CD4-positive, alpha-beta memory T cell (primary cell): ENCODE measurements around the gene EIPR1. TPM values are rescaled to one million over a fixed set of nuclear protein-coding genes. Genes with fewer than 3 reads are reported as not detected.
A peak's percentile ranks its signal among the peaks of the same experiment; 100 is the strongest.

ENCODE experiments used
- CTCF ChIA-PET: fragments of 350-600 bp; sonication (Branson Sonifier 250); formaldehyde crosslinking; loops from one replicate; lab custom pipeline; 2021; ENCODE audit warnings: inconsistent platforms; ENCODE audit not compliant: partially characterized antibody; lab: Charles Lee
- POLR2A ChIA-PET: fragments of 350-600 bp; sonication (Branson Sonifier 250); formaldehyde crosslinking; loops from one replicate; lab custom pipeline; 2021; ENCODE audit not compliant: partially characterized antibody; lab: Charles Lee
- DNase-seq, 5 donors: peaks; one replicate each; pipeline versions ENCODE4 v3.0.0 to v3.0.0-alpha.2; 2020 to 2022; ENCODE audit warnings: mixed read lengths in 1 of 5
- H3K27ac ChIP-seq: one replicate; pipeline ENCODE4 v1.7.0; 2013; ENCODE audit warnings: low read depth, low read length
- H3K27me3 ChIP-seq: 2 replicates; pipeline ENCODE4 v1.7.0; 2013; ENCODE audit warnings: mild to moderate bottlenecking, low read length, moderate library complexity; ENCODE audit not compliant: insufficient read depth
- H3K36me3 ChIP-seq: 2 replicates; pipeline ENCODE4 v1.7.0; 2013; ENCODE audit warnings: mild to moderate bottlenecking, low read length, moderate library complexity; ENCODE audit not compliant: insufficient read depth
- H3K4me1 ChIP-seq: 2 replicates; pipeline ENCODE4 v1.7.0; 2013; ENCODE audit warnings: mild to moderate bottlenecking, low read length, moderate library complexity; ENCODE audit not compliant: insufficient read depth
- H3K4me3 ChIP-seq, 2 donors: one replicate each; pipeline ENCODE4 v1.7.0; 2013; ENCODE audit warnings: low read length in 2 of 2, mild to moderate bottlenecking in 1 of 2
- H3K9me3 ChIP-seq, 2 donors: one replicate each; pipeline ENCODE4 v1.7.0; 2013; ENCODE audit warnings: low read length in 2 of 2, control low read depth in 1 of 2; ENCODE audit not compliant: control insufficient read depth in 1 of 2
- H3K27ac Mint-ChIP-seq, 7 donors: one replicate each; pipeline ENCODE4 v1.8.0; 2020 to 2021; ENCODE audit warnings: mixed read lengths in 7 of 7, mild to moderate bottlenecking in 6 of 7, inconsistent platforms in 3 of 7, moderate library complexity in 3 of 7
- H3K27me3 Mint-ChIP-seq, 2 donors: one replicate each; pipeline ENCODE4 v1.8.0; 2020 to 2021; ENCODE audit warnings: mixed read lengths in 2 of 2
- H3K36me3 Mint-ChIP-seq, 2 donors: one replicate each; pipeline ENCODE4 v1.8.0; 2020 to 2021; ENCODE audit warnings: mixed read lengths in 2 of 2, inconsistent platforms in 1 of 2, mild to moderate bottlenecking in 1 of 2
- H3K4me1 Mint-ChIP-seq, 4 donors: one replicate each; pipeline ENCODE4 v1.8.0; 2020 to 2021; ENCODE audit warnings: mixed read lengths in 4 of 4, mild to moderate bottlenecking in 1 of 4
- H3K4me3 Mint-ChIP-seq, 8 donors: one replicate each; pipeline ENCODE4 v1.8.0; 2020 to 2021; ENCODE audit warnings: mixed read lengths in 8 of 8, mild to moderate bottlenecking in 7 of 8, moderate library complexity in 6 of 8, inconsistent platforms in 3 of 8
- H3K9me3 Mint-ChIP-seq, 8 donors: one replicate each; pipeline ENCODE4 v1.8.0; 2020 to 2021; ENCODE audit warnings: mixed read lengths in 8 of 8, mild to moderate bottlenecking in 5 of 8, inconsistent platforms in 3 of 8, moderate library complexity in 1 of 8
- intact Hi-C: fragments of 100-400 bp; cut with micrococcal nuclease; formaldehyde crosslinking; loops from one replicate; pipeline ENCODE4 v1.15.1; 2023
- polyA plus RNA-seq, 2 donors: library from polyadenylated mRNA; unstranded; fragments of 300-500 nt; fragmentation: Illumina TruSeq; gene quantifications; one replicate each; pipeline ENCODE4 v1.2.3, GENCODE V29; 2021
- total RNA-seq, 2 experiments: library from RNA; stranded (reverse); gene quantifications; one replicate each; pipeline ENCODE4 v1.2.3, GENCODE V29; 2021

The EIPR1 gene
- total and polyA plus RNA-seq, 4 experiments from 2014 or later, result 18.2 to 48.0 (median 26.2) TPM

DNA sequence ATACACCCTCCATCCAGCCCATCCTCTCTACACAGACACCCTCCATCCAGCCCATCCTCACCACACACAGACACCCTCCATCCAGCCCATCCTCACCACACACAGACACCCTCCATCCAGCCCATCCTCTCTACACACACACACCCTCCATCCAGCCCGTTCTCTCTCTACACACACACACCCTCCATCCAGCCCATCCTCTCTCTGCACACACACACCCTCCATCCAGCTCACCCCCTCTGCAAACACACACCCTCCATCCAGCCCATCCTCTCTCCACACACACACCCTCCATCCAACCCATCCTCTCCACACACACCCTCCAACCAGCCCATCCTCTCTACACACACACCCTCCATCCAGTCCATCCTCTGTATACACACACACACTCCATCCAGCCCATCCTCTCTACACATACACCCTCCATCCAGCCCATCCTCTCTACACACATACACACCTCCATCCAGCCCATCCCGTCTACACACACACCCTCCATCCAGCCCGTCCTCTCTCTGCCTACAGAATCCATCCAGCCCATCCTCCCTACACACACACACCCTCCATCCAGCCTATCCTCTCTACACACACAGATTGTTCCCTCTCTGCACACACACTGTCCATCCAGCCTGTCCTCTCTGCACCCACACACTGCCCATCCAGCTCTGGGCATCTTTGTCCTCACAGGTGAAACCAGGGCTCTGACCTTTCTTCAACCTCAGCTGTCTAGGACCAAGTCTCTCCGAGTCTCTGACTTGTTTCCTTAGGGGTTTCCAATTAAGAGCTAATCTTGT, 81.2 kb downstream of the EIPR1 start:
- H3K27ac ChIP-seq, result no peak overlapping the region
- no peaks in the 10 kb centered on the region for H3K4me1 ChIP-seq
- POLR2A ChIA-PET, result no interaction called here
- Mint-ChIP-seq H3K4me1 (peaks cover 2 to 17% (median 6%) of the 10 kb centered on the region in 4 donors), H3K27ac (no peak overlapping the region), H3K36me3 (peaks cover 15 to 16% of the 10 kb centered on the region in 2 donors), H3K4me3 (no peak overlapping the region), H3K9me3 (peaks cover 0 to 1% (median 0%) of the 10 kb centered on the region in 8 donors), H3K27me3 (no peaks in the 10 kb centered on the region)
- H3K36me3 ChIP-seq, result no peaks in the 10 kb centered on the region
- H3K27me3 ChIP-seq, result no peaks in the 10 kb centered on the region
- no peaks in the 10 kb centered on the region for H3K9me3 ChIP-seq
- no peak overlapping the region for H3K4me3 ChIP-seq
- CTCF ChIA-PET, result interaction anchor here (1.6 kb wide), 1 partner anchor 9 kb away, joined by 3 read pairs; no protein-coding TSS in a partner anchor
- DNase-seq, result no peak
- intact Hi-C loops, result no loop called here

DNA sequence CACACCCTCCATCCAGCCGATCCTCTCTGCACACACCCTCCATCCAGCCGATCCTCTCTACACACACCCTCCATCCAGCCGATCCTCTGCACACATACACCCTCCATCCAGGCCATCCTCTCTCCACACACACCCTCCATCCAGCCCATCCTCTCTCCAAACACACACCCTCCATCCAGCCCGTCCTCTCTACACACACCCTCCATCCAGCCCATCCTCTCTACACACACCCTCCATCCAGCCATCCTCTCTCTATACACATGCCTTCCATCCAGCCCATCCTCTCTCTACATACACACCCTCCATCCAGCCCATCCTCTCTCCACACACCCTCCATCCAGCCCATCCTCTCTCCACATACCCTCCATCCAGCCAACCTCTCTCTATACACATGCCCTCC, 83.1 kb downstream of the EIPR1 start:
- Mint-ChIP-seq H3K9me3 (peaks cover 0 to 2% (median 0%) of the 10 kb centered on the region in 8 donors), H3K27ac (no peak overlapping the region), H3K36me3 (peaks cover 8 to 21% of the 10 kb centered on the region in 2 donors), H3K4me3 (no peak overlapping the region), H3K4me1 (peaks cover 2 to 21% (median 6%) of the 10 kb centered on the region in 4 donors), H3K27me3 (no peaks in the 10 kb centered on the region)
- Histone ChIP-seq H3K4me1 (no peaks in the 10 kb centered on the region), H3K27ac (no peak overlapping the region), H3K27me3 (no peaks in the 10 kb centered on the region), H3K36me3 (no peaks in the 10 kb centered on the region), H3K4me3 (no peak overlapping the region), H3K9me3 (no peaks in the 10 kb centered on the region)
- intact Hi-C loops, result no loop called here
- POLR2A ChIA-PET, result no interaction called here
- no peak for DNase-seq
- CTCF ChIA-PET, result no interaction called here

GRCh38 chr2:3294069-3294468, 83.5 kb downstream of the EIPR1 start:
- H3K27me3 Mint-ChIP-seq, result no peaks in the 10 kb centered on the region
- H3K27ac Mint-ChIP-seq, result no peak overlapping the region
- ChIA-PET CTCF (no interaction called here), POLR2A (no interaction called here)
- no peak overlapping the region for H3K27ac ChIP-seq
- peaks cover 9 to 20% of the 10 kb centered on the region in 2 donors for H3K36me3 Mint-ChIP-seq
- intact Hi-C loops, result no loop called here
- H3K9me3 ChIP-seq, result no peaks in the 10 kb centered on the region
- H3K27me3 ChIP-seq, result no peaks in the 10 kb centered on the region
- peaks cover 2 to 20% (median 6%) of the 10 kb centered on the region in 4 donors for H3K4me1 Mint-ChIP-seq
- no peak overlapping the region for H3K4me3 ChIP-seq
- no peaks in the 10 kb centered on the region for H3K4me1 ChIP-seq
- H3K36me3 ChIP-seq, result no peaks in the 10 kb centered on the region
- no peak for DNase-seq
- H3K9me3 Mint-ChIP-seq, result peaks cover 0 to 2% (median 0%) of the 10 kb centered on the region in 8 donors
- H3K4me3 Mint-ChIP-seq, result no peak overlapping the region

- no peaks in the 10 kb centered on the region for H3K4me1 ChIP-seq
- H3K27me3 Mint-ChIP-seq, result no peaks in the 10 kb centered on the region
- ChIA-PET POLR2A (no interaction called here), CTCF (no interaction called here)
- no peak overlapping the region for H3K27ac Mint-ChIP-seq
- peaks cover under 1 to 15% (median 3%) of the 10 kb centered on the region in 4 donors for H3K4me1 Mint-ChIP-seq
- H3K27me3 ChIP-seq, result no peaks in the 10 kb centered on the region
- peaks cover 0 to 2% (median 0%) of the 10 kb centered on the region in 8 donors for H3K9me3 Mint-ChIP-seq
- DNase-seq, result no peak
- H3K4me3 Mint-ChIP-seq, result no peak overlapping the region
- H3K36me3 Mint-ChIP-seq, result peaks cover 7 to 13% of the 10 kb centered on the region in 2 donors
- no peak overlapping the region for H3K4me3 ChIP-seq
- H3K36me3 ChIP-seq, result no peaks in the 10 kb centered on the region
- H3K27ac ChIP-seq, result no peak overlapping the region
- intact Hi-C loops, result no loop called here
- H3K9me3 ChIP-seq, result no peaks in the 10 kb centered on the region
These were observed 84.4 kb downstream of the EIPR1 start for GRCh38 chr2:3293221-3293620.

DNA sequence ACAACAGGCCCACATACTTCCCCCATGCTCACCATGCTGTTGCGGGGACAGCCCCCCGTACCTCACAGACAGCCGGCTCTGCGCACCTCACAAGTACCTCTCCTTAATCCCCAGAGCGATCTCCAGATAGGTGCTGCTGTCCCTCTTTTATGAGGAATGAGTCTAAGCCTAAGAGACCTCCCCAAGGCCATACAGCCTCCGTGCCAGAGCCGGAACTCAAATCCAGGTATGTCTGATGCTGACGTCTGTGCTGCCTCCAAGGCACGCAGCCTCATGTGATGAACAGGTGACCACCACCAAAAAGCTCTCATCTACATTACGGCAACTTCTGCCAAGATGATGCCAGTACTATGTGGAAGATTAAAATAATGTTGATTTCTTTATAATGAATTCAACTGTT, 85.2 kb downstream of the EIPR1 start:
- POLR2A ChIA-PET, result no interaction called here
- CTCF ChIA-PET, result no interaction called here
- Histone ChIP-seq H3K27me3 (no peaks in the 10 kb centered on the region), H3K4me3 (no peak overlapping the region), H3K4me1 (no peaks in the 10 kb centered on the region), H3K36me3 (no peaks in the 10 kb centered on the region), H3K27ac (no peak overlapping the region), H3K9me3 (no peaks in the 10 kb centered on the region)
- intact Hi-C loops, result no loop called here
- Mint-ChIP-seq H3K4me1 (peaks cover 0 to 14% (median 3%) of the 10 kb centered on the region in 4 donors), H3K27ac (peak overlapping the region in 4 of 7 donors; percentile 9 to 64 (median 52)), H3K36me3 (peaks cover 7 to 13% of the 10 kb centered on the region in 2 donors), H3K4me3 (no peak overlapping the region), H3K9me3 (peaks cover 0 to 4% (median 0%) of the 10 kb centered on the region in 8 donors), H3K27me3 (no peaks in the 10 kb centered on the region)
- DNase-seq, result no peak

- Histone ChIP-seq H3K36me3 (no peaks in the 10 kb centered on the region), H3K4me3 (no peak overlapping the region), H3K4me1 (no peaks in the 10 kb centered on the region), H3K9me3 (no peaks in the 10 kb centered on the region), H3K27me3 (no peaks in the 10 kb centered on the region), H3K27ac (no peak overlapping the region)
- Mint-ChIP-seq H3K27ac (peak overlapping the region in 2 of 7 donors; percentile 3 to 64), H3K27me3 (no peaks in the 10 kb centered on the region), H3K4me1 (peaks cover 0 to 15% (median 7%) of the 10 kb centered on the region in 4 donors), H3K36me3 (peaks cover 7 to 13% of the 10 kb centered on the region in 2 donors), H3K9me3 (peaks cover 0 to 6% (median 0%) of the 10 kb centered on the region in 8 donors), H3K4me3 (no peak overlapping the region)
- CTCF ChIA-PET, result no interaction called here
- intact Hi-C loops, result no loop called here
- POLR2A ChIA-PET, result no interaction called here
- DNase-seq, result no peak
These were observed 85.9 kb downstream of the EIPR1 start for GRCh38 chr2:3291750-3292149.

DNA sequence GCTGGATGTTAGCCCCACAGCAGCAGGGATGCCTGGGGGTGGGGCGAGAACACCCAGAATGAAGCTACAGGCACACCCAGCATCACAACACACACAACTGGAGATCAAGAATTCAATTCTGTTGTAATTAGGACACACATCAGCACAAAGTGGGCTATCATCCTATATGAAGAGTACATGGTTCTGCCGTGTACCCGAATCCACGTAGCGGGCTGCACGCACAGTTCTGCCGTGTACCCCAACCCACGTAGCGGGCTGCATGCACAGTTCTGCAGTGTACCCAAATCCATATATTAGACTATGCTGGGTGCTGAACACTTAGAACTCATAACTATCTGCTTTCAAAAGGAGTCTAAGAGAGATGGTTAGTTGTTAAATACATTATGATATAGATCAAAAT, 86.5 kb downstream of the EIPR1 start:
- Mint-ChIP-seq H3K36me3 (peaks cover 7 to 13% of the 10 kb centered on the region in 2 donors), H3K4me3 (no peak overlapping the region), H3K27me3 (no peaks in the 10 kb centered on the region), H3K4me1 (peaks cover 0 to 15% (median 7%) of the 10 kb centered on the region in 4 donors), H3K27ac (no peak overlapping the region), H3K9me3 (peaks cover 0 to 6% (median 0%) of the 10 kb centered on the region in 8 donors)
- intact Hi-C loops, result no loop called here
- Histone ChIP-seq H3K4me1 (no peaks in the 10 kb centered on the region), H3K36me3 (no peaks in the 10 kb centered on the region), H3K27me3 (no peaks in the 10 kb centered on the region), H3K4me3 (no peak overlapping the region), H3K27ac (no peak overlapping the region), H3K9me3 (no peaks in the 10 kb centered on the region)
- DNase-seq, result no peak
- ChIA-PET CTCF (no interaction called here), POLR2A (no interaction called here)
